Measurements from ENCODE around the gene VIPR2.
"Not testable (repeated sequence)": the region's sequence is repeated elsewhere in the genome, so short reads cannot be mapped to it uniquely, and the experiment has no call there.

The VIPR2 gene

GRCh38 chr7:159138508-159138907 is 6.2 kb downstream of the VIPR2 start:
- DNase-seq = no peak

GRCh38 chr7:159137906-159138305 is 6.8 kb downstream of the VIPR2 start:
- DNase-seq = no peak

- DNase-seq = no peak
Observed at GRCh38 chr7:159136846-159137245, 7.8 kb downstream of the VIPR2 start.

- DNase-seq = no peak
Observed at GRCh38 chr7:159136442-159136841, 8.2 kb downstream of the VIPR2 start.

- no peak for DNase-seq
Observed at GRCh38 chr7:159136013-159136412, 8.7 kb downstream of the VIPR2 start.

- not testable (repeated sequence) for DNase-seq
Observed at GRCh38 chr7:159132670-159133443, 11.8 kb downstream of the VIPR2 start.

GRCh38 chr7:159130820-159131219 is 13.8 kb downstream of the VIPR2 start:
- DNase-seq = no peak

GRCh38 chr7:159130199-159130775 is 14.4 kb downstream of the VIPR2 start:
- DNase-seq = no peak

- DNase-seq = no peak
Observed at GRCh38 chr7:159128767-159129166, 15.9 kb downstream of the VIPR2 start.

GRCh38 chr7:159127691-159128642 is 16.7 kb downstream of the VIPR2 start:
- no peak for DNase-seq

- no peak for DNase-seq
Observed at GRCh38 chr7:159126311-159127260, 18.1 kb downstream of the VIPR2 start.

GRCh38 chr7:159125955-159126270 is 18.8 kb downstream of the VIPR2 start:
- DNase-seq = no peak

GRCh38 chr7:159125104-159125954 is 19.3 kb downstream of the VIPR2 start:
- no peak for DNase-seq

GRCh38 chr7:159123793-159124192 is 20.9 kb downstream of the VIPR2 start:
- DNase-seq = not testable (repeated sequence)

- not testable (repeated sequence) for DNase-seq
Observed at GRCh38 chr7:159123294-159123693, 21.4 kb downstream of the VIPR2 start.

- no peak for DNase-seq
Observed at GRCh38 chr7:159122276-159122675, 22.4 kb downstream of the VIPR2 start.

- no peak for DNase-seq
Observed at GRCh38 chr7:159121476-159121875, 23.2 kb downstream of the VIPR2 start.

- no peak for DNase-seq
Observed at GRCh38 chr7:159121068-159121467, 23.6 kb downstream of the VIPR2 start.

GRCh38 chr7:159120540-159120919 is 24.1 kb downstream of the VIPR2 start:
- no peak for DNase-seq

GRCh38 chr7:159119851-159120539 is 24.7 kb downstream of the VIPR2 start:
- DNase-seq = no peak
